ENCODE data around the gene RPRD1B.
"Not testable (repeated sequence)": the region's sequence is repeated elsewhere in the genome, so short reads cannot be mapped to it uniquely, and the experiment has no call there.

RPRD1B gene

GRCh38 chr20:38106461-38106860 is 72.9 kb downstream of the RPRD1B start:
- no peak for DNase-seq (ENCODE audit: low spot score)

GRCh38 chr20:38107386-38107785 is 73.8 kb downstream of the RPRD1B start:
- DNase-seq (ENCODE audit: low spot score): not testable (repeated sequence)

- not testable (repeated sequence) for DNase-seq (ENCODE audit: low spot score)
Observed at GRCh38 chr20:38107916-38108315, 74.4 kb downstream of the RPRD1B start.

GRCh38 chr20:38108438-38108985 is 75.0 kb downstream of the RPRD1B start:
- no peak for DNase-seq (ENCODE audit: low spot score)

GRCh38 chr20:38108986-38109541 is 75.5 kb downstream of the RPRD1B start:
- no peak for DNase-seq (ENCODE audit: low spot score)

GRCh38 chr20:38109591-38110524 is 76.3 kb downstream of the RPRD1B start:
- no peak for DNase-seq (ENCODE audit: low spot score)

- no peak for DNase-seq (ENCODE audit: low spot score)
Observed at GRCh38 chr20:38110525-38111178, 77.1 kb downstream of the RPRD1B start.

- DNase-seq (ENCODE audit: low spot score): no peak
Observed at GRCh38 chr20:38111366-38112232, 78.1 kb downstream of the RPRD1B start.

- DNase-seq (ENCODE audit: low spot score): no peak
Observed at GRCh38 chr20:38112261-38112929, 78.8 kb downstream of the RPRD1B start.

GRCh38 chr20:38112930-38113294 is 79.4 kb downstream of the RPRD1B start:
- DNase-seq (ENCODE audit: low spot score): no peak

- no peak for DNase-seq (ENCODE audit: low spot score)
Observed at GRCh38 chr20:38113401-38114325, 80.1 kb downstream of the RPRD1B start.

- no peak for DNase-seq (ENCODE audit: low spot score)
Observed at GRCh38 chr20:38114353-38114791, 80.8 kb downstream of the RPRD1B start.

GRCh38 chr20:38115205-38115604 is 81.7 kb downstream of the RPRD1B start:
- DNase-seq (ENCODE audit: low spot score): no peak

- no peak for DNase-seq (ENCODE audit: low spot score)
Observed at GRCh38 chr20:38115896-38116295, 82.3 kb downstream of the RPRD1B start.

- no peak for DNase-seq (ENCODE audit: low spot score)
Observed at GRCh38 chr20:38116409-38117165, 83.0 kb downstream of the RPRD1B start.

GRCh38 chr20:38117205-38117604 is 83.7 kb downstream of the RPRD1B start:
- no peak for DNase-seq (ENCODE audit: low spot score)

GRCh38 chr20:38117635-38118034 is 84.1 kb downstream of the RPRD1B start:
- DNase-seq (ENCODE audit: low spot score): peak; percentile 69

- DNase-seq (ENCODE audit: low spot score): no peak
Observed at GRCh38 chr20:38119446-38119845, 85.9 kb downstream of the RPRD1B start.

- no peak for DNase-seq (ENCODE audit: low spot score)
Observed at GRCh38 chr20:38120625-38120988, 87.1 kb downstream of the RPRD1B start.
